ENCODE data around the gene ADPRH. TPM values are rescaled to one million over a fixed set of nuclear protein-coding genes. Genes with fewer than 3 reads are reported as not detected.

ADPRH gene
- total and polyA plus RNA-seq, 2 of the 4 experiments (the other 2 are of a cell fraction), result under 0.01 to 0.12 TPM

- Histone ChIP-seq H3K9me3 (ENCODE audit: control insufficient read depth, insufficient read depth, low read length) (no peaks in the 10 kb centered on the region), H2BK15ac (ENCODE audit: low read depth, low read length) (no peak overlapping the region), H3K23ac (ENCODE audit: low read depth, low read length) (no peak overlapping the region), H2BK120ac (ENCODE audit: low read depth, low read length) (no peak overlapping the region), H3K27ac (ENCODE audit: insufficient read depth, low read length) (no peak overlapping the region), H3K14ac (replicated peaks; ENCODE audit: low read depth, low read length) (no peak overlapping the region), H4K91ac (ENCODE audit: insufficient read depth, low read depth, low read length) (no peak overlapping the region), H2BK20ac (ENCODE audit: low read depth, low read length) (no peak overlapping the region), H2AFZ (replicated peaks; ENCODE audit: low read length, poor library complexity) (no peak overlapping the region), H2BK5ac (ENCODE audit: low read depth, low read length, poor library complexity, severe bottlenecking) (no peak overlapping the region), H3K18ac (ENCODE audit: low read depth, low read length) (no peak overlapping the region), H3K4me2 (ENCODE audit: low read depth, low read length) (no peak overlapping the region), H3K79me1 (ENCODE audit: low read depth in 1 of 2, low read length in 2 of 2) (no peaks in the 10 kb centered on the region), H3K36me3 (ENCODE audit: control insufficient read depth, insufficient read depth, low read length) (no peaks in the 10 kb centered on the region), H3K4me1 (ENCODE audit: control insufficient read depth, insufficient read depth, low read length) (peaks cover 4% of the 10 kb centered on the region), H4K5ac (ENCODE audit: low read depth, low read length) (no peak overlapping the region), H3K4ac (ENCODE audit: low read depth, low read length) (no peak overlapping the region), H3K27me3 (ENCODE audit: control insufficient read depth, insufficient read depth, low read length) (no peaks in the 10 kb centered on the region), H2AK5ac (ENCODE audit: low read depth, low read length) (no peak overlapping the region), H3K9ac (ENCODE audit: low read depth, low read length) (no peak overlapping the region), H3K9me1 (ENCODE audit: insufficient read depth, low read length) (peaks cover 2% of the 10 kb centered on the region; the same call in 1 of the 2 replicates), H3K4me3 (ENCODE audit: insufficient read depth, low read depth, low read length) (no peak overlapping the region), H3K56ac (ENCODE audit: extremely low read depth, insufficient read depth, low read length) (no peak overlapping the region), H4K8ac (ENCODE audit: low read depth in 2 of 2, low read length in 2 of 2) (no peak overlapping the region), H2AK9ac (replicated peaks; ENCODE audit: low read depth, low read length, poor library complexity) (no peak overlapping the region), H4K20me1 (ENCODE audit: insufficient read depth, low read length) (no peaks in the 10 kb centered on the region)
- TF ChIP-seq RFX5 (IDR thresholded peaks at IDR 0.05; ENCODE audit: low read depth, low read length), result no peak
- no peak for TF ChIP-seq FOS (IDR thresholded peaks at IDR 0.05; ENCODE audit: low read depth, low read length)
- no peak for TF ChIP-seq MAZ (IDR thresholded peaks at IDR 0.05; ENCODE audit: borderline replicate concordance, low read depth, low read length)
- BruUV-seq (replicated peaks), result no TSS peak
- intact Hi-C loops (cut with micrococcal nuclease), result no loop called here
- in situ Hi-C loops (cut with MboI; ENCODE audit: low sequenced_read_pairs), result no loop called here
- ChIA-PET CTCF (interaction anchor here (0.6 kb wide), 1 partner anchor 114 kb away, joined by 4 read pairs; no protein-coding TSS in a partner anchor), POLR2A (ENCODE audit: unreplicated experiment) (no interaction called here)
- dilution Hi-C loops (cut with HindIII; ENCODE audit: low sequenced_read_pairs, unreplicated experiment), result no loop called here
- ATAC-seq (ENCODE audit: low read depth), result no peak
- no CpG with 5 or more reads among the region's 1 CpG for WGBS, 2 experiments (ENCODE audit: extremely low coverage in 2 of 2, insufficient read length in 1 of 2)
- DNase-seq, result no peak
Observed at GRCh38 chr3:119534296-119534695, 45.0 kb upstream of the ADPRH start.
